Naive thymus-derived CD8-positive, alpha-beta T cell (primary cell): ENCODE measurements around the gene ATXN10. TPM values are rescaled to one million over a fixed set of nuclear protein-coding genes. Genes with fewer than 3 reads are reported as not detected.

Experiments used
- ATAC-seq, 2 donors: fragments of 150-1000 bp; cut with Tn5 transposase in 1 of 2; sonication (Bioruptor Pico), chemical (Tn5 transposase) in 1 of 2; 1 replicate in 1 of 2; 2 replicates in 1 of 2; pipeline ENCODE4 v1.10.0; 2021; ENCODE audit warnings: mild to moderate bottlenecking in 2 of 2, moderate library complexity in 2 of 2
- POLR2A ChIA-PET: fragments of 350-600 bp; sonication (Branson Sonifier 250); formaldehyde crosslinking; loops from one replicate; lab custom pipeline; 2021; ENCODE audit warnings: antibody characterized with exemption; lab: Charles Lee
- DNase-seq, 10 donors: peaks; one replicate each; pipeline versions ENCODE4 v3.0.0 to v3.0.0-alpha.2; 2020 to 2022
- H3K27ac Mint-ChIP-seq, 10 donors: one replicate each; pipeline ENCODE4 v1.8.0; 2020 to 2022; ENCODE audit warnings: mild to moderate bottlenecking in 10 of 10, mixed read lengths in 10 of 10, moderate library complexity in 4 of 10, inconsistent platforms in 1 of 10
- H3K27me3 Mint-ChIP-seq, 5 donors: one replicate each; pipeline ENCODE4 v1.8.0; 2021 to 2022; ENCODE audit warnings: mixed read lengths in 5 of 5
- H3K36me3 Mint-ChIP-seq, 3 donors: one replicate each; pipeline ENCODE4 v1.8.0; 2020 to 2022; ENCODE audit warnings: mixed read lengths in 3 of 3, mild to moderate bottlenecking in 2 of 3, inconsistent platforms in 1 of 3
- H3K4me1 Mint-ChIP-seq, 4 donors: one replicate each; pipeline ENCODE4 v1.8.0; 2021 to 2022; ENCODE audit warnings: mixed read lengths in 4 of 4
- H3K4me3 Mint-ChIP-seq, 10 donors: one replicate each; pipeline ENCODE4 v1.8.0; 2020 to 2022; ENCODE audit warnings: mild to moderate bottlenecking in 10 of 10, mixed read lengths in 10 of 10, moderate library complexity in 6 of 10, inconsistent platforms in 1 of 10
- H3K9me3 Mint-ChIP-seq, 9 donors: one replicate each; pipeline ENCODE4 v1.8.0; 2020 to 2022; ENCODE audit warnings: mixed read lengths in 9 of 9, mild to moderate bottlenecking in 3 of 9, inconsistent platforms in 1 of 9, moderate library complexity in 1 of 9
- polyA plus RNA-seq, 3 donors: library from polyadenylated mRNA; unstranded; fragments of 300-500 nt; fragmentation: Illumina TruSeq; gene quantifications; one replicate each; pipeline ENCODE4 v1.2.3, GENCODE V29; 2021
- total RNA-seq, 8 experiments: library from RNA in 2 of 8; stranded (reverse) in 2 of 8; gene quantifications; one replicate each; pipeline ENCODE4 v1.2.3 and lab custom pipeline; 2021 to 2026

ATXN10 gene
- total and polyA plus RNA-seq, 5 experiments from 2014 or later: 77.4 to 117 (median 91.1) TPM

DNA sequence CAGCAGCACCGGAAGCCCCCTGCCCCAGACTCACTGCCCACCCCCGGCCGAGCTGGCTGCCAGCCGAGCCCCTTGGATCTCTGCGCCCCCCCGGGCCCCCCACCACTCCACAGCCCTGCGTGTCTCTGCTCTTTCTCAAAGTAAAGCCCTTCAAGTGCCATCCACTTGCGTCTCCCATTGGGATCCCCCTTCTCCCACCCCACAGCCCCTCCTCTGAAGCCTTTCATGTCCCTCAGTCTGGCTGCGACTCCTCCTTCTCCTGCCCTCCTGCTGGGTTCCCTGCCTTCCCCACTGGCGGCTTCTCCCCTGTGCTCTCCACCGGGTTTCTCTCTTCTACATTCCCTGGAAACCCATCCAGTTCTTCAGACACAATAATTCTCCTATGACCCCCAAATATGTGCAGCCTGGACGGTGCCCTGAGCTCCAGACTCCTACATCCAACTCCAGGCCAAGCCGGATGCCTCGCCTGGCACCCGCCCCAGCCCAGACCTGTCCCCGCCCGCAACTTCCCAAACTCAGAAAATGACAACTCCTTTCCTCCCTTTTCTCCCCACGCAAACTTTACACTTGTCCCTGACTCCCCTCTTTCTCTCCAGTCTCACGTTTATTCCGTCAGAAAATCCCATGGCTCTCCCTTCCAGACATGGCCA, 196.4 kb downstream of the ATXN10 start:
- H3K4me1 Mint-ChIP-seq: peaks cover 4 to 24% (median 13%) of the 10 kb centered on the region in 4 donors
- H3K36me3 Mint-ChIP-seq: peaks cover 10 to 19% (median 13%) of the 10 kb centered on the region in 3 donors
- H3K9me3 Mint-ChIP-seq: peaks cover 2 to 22% (median 8%) of the 10 kb centered on the region in 9 donors
- DNase-seq: no peak
- H3K27ac Mint-ChIP-seq: peak overlapping the region in 3 of 10 donors; percentile 10 to 57 (median 56)
- H3K4me3 Mint-ChIP-seq: peak overlapping the region in 1 of 10 donors; percentile 12
- ATAC-seq: no peak
- POLR2A ChIA-PET: no interaction called here
- H3K27me3 Mint-ChIP-seq: peaks cover 17 to 55% (median 38%) of the 10 kb centered on the region in 5 donors

DNA sequence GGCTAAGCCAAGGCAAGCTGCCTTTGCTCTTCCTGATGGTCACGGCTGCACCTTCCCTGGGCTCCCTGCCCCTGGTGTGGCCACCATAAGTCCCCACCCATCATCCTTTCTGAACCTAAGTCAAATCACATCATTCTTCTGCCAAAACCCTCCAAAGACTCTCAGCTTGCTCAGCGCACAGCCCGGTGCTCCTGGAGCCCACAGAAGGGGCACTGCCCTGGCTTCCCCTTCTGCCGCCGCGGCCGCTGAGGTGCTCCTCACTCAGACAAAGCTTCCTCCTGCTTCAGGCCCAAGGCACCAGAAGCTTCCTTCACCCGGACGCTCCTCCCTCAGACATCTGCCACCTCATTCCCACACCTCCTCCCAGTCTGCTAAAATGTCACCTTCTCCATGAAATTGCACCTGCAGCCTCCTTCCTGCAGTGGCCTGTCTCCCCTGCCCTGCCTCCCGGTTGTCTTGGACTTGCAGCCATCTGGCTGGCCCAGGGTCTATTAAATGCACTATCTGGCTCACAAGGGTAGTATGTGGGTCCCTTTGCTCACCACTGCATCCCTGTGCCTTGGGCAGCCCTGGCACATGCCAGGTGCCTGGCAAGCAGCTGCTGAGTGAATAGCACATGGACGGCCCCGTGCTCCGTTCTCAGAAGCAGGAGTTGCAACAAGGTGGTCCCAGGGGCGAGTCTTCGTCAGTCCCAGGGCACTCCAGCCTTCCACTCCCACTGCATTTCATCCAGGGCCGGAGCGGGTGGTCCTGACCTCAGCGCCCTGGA, 197.1 kb downstream of the ATXN10 start:
- Mint-ChIP-seq H3K36me3 (peaks cover 10 to 19% (median 16%) of the 10 kb centered on the region in 3 donors), H3K27ac (peak overlapping the region in 2 of 10 donors; percentile 10 to 56), H3K4me1 (peaks cover 4 to 24% (median 12%) of the 10 kb centered on the region in 4 donors), H3K27me3 (peaks cover 17 to 50% (median 36%) of the 10 kb centered on the region in 5 donors), H3K9me3 (peaks cover 2 to 27% (median 15%) of the 10 kb centered on the region in 9 donors), H3K4me3 (no peak overlapping the region)
- POLR2A ChIA-PET: no interaction called here
- ATAC-seq (no peak), DNase-seq (no peak)

DNA sequence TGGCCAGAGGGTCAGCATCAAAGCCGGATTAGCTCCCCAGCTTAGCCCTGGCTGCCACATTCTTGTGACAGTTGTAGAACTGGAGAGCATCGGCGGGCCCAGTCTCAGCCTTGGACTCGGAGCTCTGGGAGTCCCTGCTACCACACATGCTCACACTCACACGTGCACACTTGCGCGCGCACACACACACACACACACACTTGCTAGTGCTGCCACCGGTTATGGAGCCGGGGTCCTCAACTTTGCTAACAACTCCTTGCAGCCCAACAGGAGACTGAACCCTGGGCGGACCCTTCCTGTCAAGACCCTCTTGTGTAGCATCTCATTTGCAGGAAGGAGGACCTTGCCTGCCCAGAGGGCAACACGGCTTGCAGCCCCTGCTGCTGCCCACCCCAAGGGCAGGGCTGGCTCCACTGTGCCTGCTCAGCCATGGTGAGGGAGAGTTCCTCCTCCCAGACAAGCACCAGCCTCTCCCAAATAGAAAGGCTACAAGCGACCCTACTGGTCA, 197.8 kb downstream of the ATXN10 start:
- ATAC-seq (no peak), DNase-seq (no peak)
- POLR2A ChIA-PET: no interaction called here
- Mint-ChIP-seq H3K4me1 (peaks cover 1 to 17% (median 9%) of the 10 kb centered on the region in 4 donors), H3K36me3 (peaks cover 10 to 19% (median 16%) of the 10 kb centered on the region in 3 donors), H3K27ac (no peak overlapping the region), H3K4me3 (no peak overlapping the region), H3K9me3 (peaks cover 2 to 28% (median 17%) of the 10 kb centered on the region in 9 donors), H3K27me3 (peaks cover 17 to 44% (median 34%) of the 10 kb centered on the region in 5 donors)

DNA sequence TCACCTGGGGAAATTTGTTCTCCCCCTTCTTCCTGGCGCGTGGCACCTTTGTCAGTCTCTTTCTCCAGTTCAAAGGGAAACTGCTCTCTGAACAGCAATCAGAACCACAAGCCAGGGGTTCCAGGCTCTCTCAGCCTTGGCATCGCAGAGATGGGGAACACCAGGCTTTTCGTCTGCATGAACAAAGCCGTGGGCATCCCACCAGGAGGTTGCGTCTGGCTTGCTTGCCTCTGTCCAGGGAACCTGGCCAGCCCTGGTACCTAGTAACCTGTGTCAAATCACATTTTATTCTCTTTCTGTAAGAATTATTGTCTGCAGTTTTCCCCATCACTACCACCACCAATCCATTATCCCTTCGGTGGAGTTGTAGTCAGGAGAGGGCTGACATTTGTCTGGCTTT, 198.4 kb downstream of the ATXN10 start:
- POLR2A ChIA-PET: no interaction called here
- Mint-ChIP-seq H3K4me1 (peaks cover 0 to 11% (median 6%) of the 10 kb centered on the region in 4 donors), H3K4me3 (no peak overlapping the region), H3K9me3 (peaks cover 2 to 29% (median 17%) of the 10 kb centered on the region in 9 donors), H3K27me3 (peaks cover 15 to 38% (median 29%) of the 10 kb centered on the region in 5 donors), H3K27ac (no peak overlapping the region), H3K36me3 (peaks cover 10 to 18% (median 16%) of the 10 kb centered on the region in 3 donors)
- no peak for ATAC-seq
- DNase-seq: no peak

GRCh38 chr22:45871721-45872120, 200.1 kb downstream of the ATXN10 start:
- Mint-ChIP-seq H3K4me3 (no peak overlapping the region), H3K9me3 (peaks cover 2 to 31% (median 17%) of the 10 kb centered on the region in 9 donors), H3K4me1 (peaks cover 0 to 10% (median 6%) of the 10 kb centered on the region in 4 donors), H3K27ac (no peak overlapping the region), H3K36me3 (peaks cover 10 to 16% (median 15%) of the 10 kb centered on the region in 3 donors), H3K27me3 (peaks cover 10 to 29% (median 23%) of the 10 kb centered on the region in 5 donors)
- DNase-seq: no peak
- POLR2A ChIA-PET: no interaction called here
- ATAC-seq: no peak

DNA sequence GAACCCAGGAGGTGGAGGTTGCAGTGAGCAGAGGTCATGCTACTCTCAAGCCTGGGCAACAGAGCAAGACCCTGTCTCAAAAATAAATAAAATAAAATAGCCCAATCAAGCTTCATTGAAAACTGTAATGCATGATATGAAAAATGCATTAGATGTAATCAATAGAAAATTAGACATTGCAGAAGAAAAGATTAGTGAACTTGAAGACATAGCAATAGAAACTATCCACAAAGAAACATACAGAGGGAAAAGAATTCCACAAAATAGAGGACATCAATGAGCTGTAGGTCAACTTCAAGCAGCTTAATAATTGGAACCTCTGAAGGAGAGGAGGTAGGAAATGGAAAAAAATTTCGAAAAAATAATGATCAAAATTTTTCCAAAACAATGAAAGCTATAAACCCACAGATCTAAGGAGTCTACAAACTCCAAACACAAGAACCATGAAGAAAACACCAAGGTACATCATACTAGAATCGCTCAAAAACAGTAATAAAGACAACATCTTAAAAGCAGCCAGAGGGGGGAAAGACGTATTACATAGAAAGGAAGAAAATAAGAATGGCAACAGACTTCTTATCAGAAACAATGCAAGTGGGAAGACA, 201.1 kb downstream of the ATXN10 start:
- Mint-ChIP-seq H3K4me3 (no peak overlapping the region), H3K27me3 (peaks cover 10 to 30% (median 26%) of the 10 kb centered on the region in 5 donors)
- POLR2A ChIA-PET: no interaction called here

GRCh38 chr22:45876136-45877035, 204.8 kb downstream of the ATXN10 start:
- peak in 1 of 10 donors; percentile 45 for DNase-seq
- peaks cover 2 to 23% (median 16%) of the 10 kb centered on the region in 9 donors for H3K9me3 Mint-ChIP-seq
- peaks cover 9 to 36% (median 27%) of the 10 kb centered on the region in 5 donors for H3K27me3 Mint-ChIP-seq
- no peak overlapping the region for H3K4me3 Mint-ChIP-seq
- no peak for ATAC-seq
- peaks cover 0 to 9% (median 6%) of the 10 kb centered on the region in 3 donors for H3K36me3 Mint-ChIP-seq
- peaks cover 0 to 9% (median 5%) of the 10 kb centered on the region in 4 donors for H3K4me1 Mint-ChIP-seq
- POLR2A ChIA-PET: no interaction called here
- H3K27ac Mint-ChIP-seq: no peak overlapping the region

More for the DNA sequence above, 201.1 kb downstream of the ATXN10 start:
- peaks cover 2 to 31% (median 17%) of the 10 kb centered on the region in 9 donors for H3K9me3 Mint-ChIP-seq
- H3K4me1 Mint-ChIP-seq: peaks cover 0 to 10% (median 6%) of the 10 kb centered on the region in 4 donors
- ATAC-seq: no peak
- DNase-seq: no peak
- peaks cover 10 to 16% (median 13%) of the 10 kb centered on the region in 3 donors for H3K36me3 Mint-ChIP-seq
- H3K27ac Mint-ChIP-seq: no peak overlapping the region

GRCh38 chr22:45877036-45877380, 205.4 kb downstream of the ATXN10 start:
- DNase-seq (peak in 1 of 10 donors; percentile 57), ATAC-seq (no peak)
- H3K36me3 Mint-ChIP-seq: peaks cover 0 to 9% (median 6%) of the 10 kb centered on the region in 3 donors
- H3K27ac Mint-ChIP-seq: no peak overlapping the region
- peaks cover 2 to 19% (median 16%) of the 10 kb centered on the region in 9 donors for H3K9me3 Mint-ChIP-seq
- H3K27me3 Mint-ChIP-seq: peaks cover 9 to 43% (median 26%) of the 10 kb centered on the region in 5 donors
- H3K4me1 Mint-ChIP-seq: peaks cover 0 to 9% (median 5%) of the 10 kb centered on the region in 4 donors
- no peak overlapping the region for H3K4me3 Mint-ChIP-seq
- POLR2A ChIA-PET: no interaction called here

GRCh38 chr22:45877651-45878050, 206.0 kb downstream of the ATXN10 start:
- H3K27me3 Mint-ChIP-seq: peaks cover 9 to 49% (median 29%) of the 10 kb centered on the region in 5 donors
- peaks cover 0 to 7% (median 3%) of the 10 kb centered on the region in 3 donors for H3K36me3 Mint-ChIP-seq
- peaks cover under 1 to 13% (median 9%) of the 10 kb centered on the region in 9 donors for H3K9me3 Mint-ChIP-seq

DNA sequence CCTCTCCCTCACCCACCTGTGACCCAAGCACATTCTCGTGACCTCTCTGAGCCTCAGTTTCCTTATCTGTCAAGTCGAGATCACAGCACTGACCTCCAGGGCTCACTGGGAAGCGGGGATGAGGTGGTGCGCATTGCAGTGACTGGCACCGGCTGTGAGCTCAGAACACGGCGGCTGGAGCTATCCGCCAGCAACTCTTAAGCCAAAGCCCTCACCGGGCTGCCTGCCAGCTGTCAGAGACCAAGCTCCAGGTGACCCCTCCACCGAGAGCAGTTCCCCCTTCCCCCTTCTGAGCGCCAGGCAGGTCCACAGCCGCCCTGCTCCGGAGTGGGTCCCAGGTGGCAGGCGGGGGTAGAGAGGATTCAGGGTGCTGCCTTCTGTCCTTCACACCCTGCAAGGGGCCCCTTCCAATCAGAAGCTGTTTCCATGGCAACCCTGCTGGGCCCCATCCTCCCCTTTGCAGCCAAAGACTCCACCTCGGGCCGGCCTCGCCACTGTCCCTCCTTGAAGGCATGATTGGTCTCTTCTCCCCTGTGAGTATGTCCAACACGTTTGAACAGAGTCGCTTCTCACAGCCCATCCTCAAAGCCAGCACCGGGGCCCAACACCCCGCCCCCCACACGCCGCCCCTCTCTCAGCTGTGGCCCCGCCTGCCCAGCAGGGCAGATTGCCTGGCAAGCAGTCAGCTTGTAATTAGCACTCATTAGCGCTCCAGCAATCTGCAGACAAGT, 206.6 kb downstream of the ATXN10 start:
- Mint-ChIP-seq H3K9me3 (peaks cover 0 to 8% (median 4%) of the 10 kb centered on the region in 9 donors), H3K4me3 (no peak overlapping the region), H3K4me1 (peaks cover 0 to 9% (median 5%) of the 10 kb centered on the region in 4 donors), H3K27ac (peak overlapping the region in 1 of 10 donors; percentile 65), H3K27me3 (peaks cover 9 to 54% (median 27%) of the 10 kb centered on the region in 5 donors), H3K36me3 (peaks cover 0 to 1% (median 0%) of the 10 kb centered on the region in 3 donors)
- DNase-seq: peak in 1 of 10 donors; percentile 47
- POLR2A ChIA-PET: no interaction called here
- ATAC-seq: no peak

More at GRCh38 chr22:45877651-45878050, 206.0 kb downstream of the ATXN10 start:
- POLR2A ChIA-PET: no interaction called here
- peak in 1 of 10 donors; percentile 31 for DNase-seq
- H3K4me3 Mint-ChIP-seq: no peak overlapping the region
- peak overlapping the region in 1 of 10 donors; percentile 10 for H3K27ac Mint-ChIP-seq
- no peak for ATAC-seq
- H3K4me1 Mint-ChIP-seq: peaks cover 0 to 9% (median 5%) of the 10 kb centered on the region in 4 donors
